Measurements from ENCODE around the gene ATP5PB.

The ATP5PB gene

DNA sequence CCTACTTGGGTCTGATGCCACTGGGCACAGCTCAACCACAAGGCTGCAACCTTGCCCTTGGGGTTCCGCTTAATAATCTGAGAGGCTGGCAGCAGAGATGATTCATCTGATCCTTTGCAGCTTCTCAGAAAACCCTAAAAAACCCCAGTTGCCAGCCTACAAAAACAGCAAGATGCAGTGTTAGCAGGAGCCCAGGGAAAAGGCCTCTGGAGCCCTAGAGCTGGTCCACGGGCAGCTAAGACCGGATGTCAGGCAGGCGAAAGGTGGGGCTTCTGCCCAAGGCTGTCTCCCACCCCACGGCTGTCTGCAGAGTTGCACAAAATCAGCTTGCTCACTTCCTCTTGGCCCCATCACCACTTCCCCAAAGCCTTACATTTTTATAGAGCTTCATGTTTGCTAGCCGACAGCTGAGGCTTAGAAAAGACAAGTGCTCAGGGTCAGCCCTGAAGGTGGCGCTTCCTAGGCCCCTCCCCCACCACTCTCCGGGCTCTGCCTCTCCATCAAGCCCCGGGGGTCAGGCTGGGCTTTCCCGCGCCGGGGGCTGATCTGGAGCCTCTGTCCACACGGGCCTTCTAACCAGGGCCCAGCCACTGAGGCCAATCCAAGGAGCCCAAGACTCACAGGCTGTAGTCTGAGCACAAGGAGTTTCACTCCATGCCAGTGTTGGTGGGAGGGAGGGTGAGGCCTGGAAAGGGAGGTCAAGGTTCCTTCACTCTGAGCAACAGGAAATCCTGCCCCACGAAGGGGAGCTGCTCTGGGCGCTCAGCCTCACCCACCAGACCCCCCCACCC, 58.3 kb downstream of the ATP5PB start:
- H3K79me2 ChIP-seq (ENCODE audit: low read length), result no peaks in the 10 kb centered on the region
- H3K4me3 ChIP-seq (ENCODE audit: low read length), result peak overlapping the region; percentile 45
- H3K27me3 ChIP-seq (replicated peaks; ENCODE audit: insufficient read depth, low read length), result no peaks in the 10 kb centered on the region
- H3K9me2 ChIP-seq (replicated peaks; ENCODE audit: insufficient read depth, low read length), result no peaks in the 10 kb centered on the region
- H3K4me1 ChIP-seq (ENCODE audit: low read length), result peaks cover 29% of the 10 kb centered on the region
- peak overlapping the region; percentile 85 for H2AFZ ChIP-seq (ENCODE audit: low read length)
- H3K27ac ChIP-seq (ENCODE audit: low read length), result peak overlapping the region; percentile 92
- peaks cover 16% of the 10 kb centered on the region for H3F3A ChIP-seq (ENCODE audit: insufficient read depth, low read length)
- peak overlapping the region; percentile 62 for H3K9ac ChIP-seq (ENCODE audit: low read length)
- H3K9me3 ChIP-seq (replicated peaks; ENCODE audit: insufficient read depth, low read length), result no peaks in the 10 kb centered on the region
- H3K4me2 ChIP-seq (ENCODE audit: low read depth, low read length), result peak overlapping the region; percentile 82
- H3K36me3 ChIP-seq (replicated peaks; ENCODE audit: insufficient read depth, low read length), result no peaks in the 10 kb centered on the region
- peak; percentile 59 for DNase-seq
- H4K20me1 ChIP-seq (ENCODE audit: insufficient read depth, low read length), result no peaks in the 10 kb centered on the region
- TF ChIP-seq EZH2 (optimal IDR thresholded peaks at IDR 0.05; ENCODE audit: low read depth, low read length), result no peak

DNA sequence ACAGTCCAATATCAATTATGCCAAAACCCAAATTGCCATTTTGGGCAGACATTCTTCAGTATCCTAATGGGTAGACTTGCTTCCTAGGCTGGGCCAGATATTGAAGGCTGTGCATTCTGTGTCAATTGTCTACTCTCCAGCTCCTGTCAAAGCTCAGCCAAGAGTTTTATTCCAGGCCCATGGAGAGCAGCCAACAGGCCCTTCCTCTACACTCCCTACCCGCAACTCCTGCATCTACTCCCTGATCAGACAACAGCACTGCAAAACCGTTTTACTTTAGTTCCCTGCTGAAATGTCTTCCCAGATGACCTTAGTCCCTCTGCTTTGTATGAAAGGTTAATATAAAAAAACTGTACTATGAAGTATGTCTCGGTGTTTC, 60.7 kb downstream of the ATP5PB start:
- H3K4me3 ChIP-seq (ENCODE audit: low read length), result no peak overlapping the region
- no peak overlapping the region for H2AFZ ChIP-seq (ENCODE audit: low read length)
- H3K27ac ChIP-seq (ENCODE audit: low read length), result no peak overlapping the region
- no peak for DNase-seq
- H3K79me2 ChIP-seq (ENCODE audit: low read length), result no peaks in the 10 kb centered on the region
- no peak for TF ChIP-seq CTCF (IDR thresholded peaks at IDR 0.05; ENCODE audit: low read length)
- no peak for TF ChIP-seq EZH2 (optimal IDR thresholded peaks at IDR 0.05; ENCODE audit: low read depth, low read length)
- no peak for TF ChIP-seq EZH2phosphoT487 (IDR thresholded peaks at IDR 0.05; ENCODE audit: low read length)
- peaks cover 16% of the 10 kb centered on the region for H3F3A ChIP-seq (ENCODE audit: insufficient read depth, low read length)
- no peaks in the 10 kb centered on the region for H3K9me3 ChIP-seq (replicated peaks; ENCODE audit: insufficient read depth, low read length)
- no peak overlapping the region for H3K9ac ChIP-seq (ENCODE audit: low read length)
- H3K36me3 ChIP-seq (replicated peaks; ENCODE audit: insufficient read depth, low read length), result no peaks in the 10 kb centered on the region
- H3K9me2 ChIP-seq (replicated peaks; ENCODE audit: insufficient read depth, low read length), result no peaks in the 10 kb centered on the region
- peaks cover 23% of the 10 kb centered on the region for H3K4me1 ChIP-seq (ENCODE audit: low read length)
- no peak overlapping the region for H3K4me2 ChIP-seq (ENCODE audit: low read depth, low read length)
- no peaks in the 10 kb centered on the region for H4K20me1 ChIP-seq (ENCODE audit: insufficient read depth, low read length)
- H3K27me3 ChIP-seq (replicated peaks; ENCODE audit: insufficient read depth, low read length), result no peaks in the 10 kb centered on the region

DNA sequence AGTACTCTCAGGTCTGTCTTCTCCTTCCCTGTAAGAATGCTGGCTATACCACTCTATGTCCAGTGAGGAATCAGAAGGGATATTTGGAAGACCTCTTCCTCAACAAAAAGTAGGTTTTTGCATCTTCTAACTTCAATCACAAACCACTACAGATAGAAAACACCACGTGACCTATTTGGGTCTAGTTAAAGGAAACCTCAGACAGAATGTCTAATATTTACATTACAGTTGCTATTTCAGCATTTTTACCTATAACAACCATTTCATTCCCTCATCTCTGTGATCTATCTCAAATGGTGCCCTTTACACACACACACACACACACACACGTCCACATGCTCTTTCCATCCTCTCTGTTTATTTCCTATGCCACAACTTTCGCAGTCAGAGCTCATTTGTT, 62.1 kb downstream of the ATP5PB start:
- no peak overlapping the region for H3K4me2 ChIP-seq (ENCODE audit: low read depth, low read length)
- H3K4me3 ChIP-seq (ENCODE audit: low read length), result no peak overlapping the region
- H3F3A ChIP-seq (ENCODE audit: insufficient read depth, low read length), result peaks cover 9% of the 10 kb centered on the region
- no peaks in the 10 kb centered on the region for H3K79me2 ChIP-seq (ENCODE audit: low read length)
- no peaks in the 10 kb centered on the region for H3K9me2 ChIP-seq (replicated peaks; ENCODE audit: insufficient read depth, low read length)
- TF ChIP-seq EZH2phosphoT487 (IDR thresholded peaks at IDR 0.05; ENCODE audit: low read length) (no peak), CTCF (IDR thresholded peaks at IDR 0.05; ENCODE audit: low read length) (no peak), EZH2 (optimal IDR thresholded peaks at IDR 0.05; ENCODE audit: low read depth, low read length) (no peak)
- H4K20me1 ChIP-seq (ENCODE audit: insufficient read depth, low read length), result no peaks in the 10 kb centered on the region
- H3K4me1 ChIP-seq (ENCODE audit: low read length), result peaks cover 11% of the 10 kb centered on the region
- H3K27ac ChIP-seq (ENCODE audit: low read length), result no peak overlapping the region
- H3K36me3 ChIP-seq (replicated peaks; ENCODE audit: insufficient read depth, low read length), result no peaks in the 10 kb centered on the region
- DNase-seq, result no peak
- no peaks in the 10 kb centered on the region for H3K27me3 ChIP-seq (replicated peaks; ENCODE audit: insufficient read depth, low read length)
- no peak overlapping the region for H2AFZ ChIP-seq (ENCODE audit: low read length)
- H3K9ac ChIP-seq (ENCODE audit: low read length), result no peak overlapping the region
- H3K9me3 ChIP-seq (replicated peaks; ENCODE audit: insufficient read depth, low read length), result no peaks in the 10 kb centered on the region
